Activated T-cell treated with anti-CD3 and anti-CD28 coated beads, Interleukin-2, amount 50 U/mL, for 72 hours (primary cell): Measurements from ENCODE around the gene MASP1. TPM values are rescaled to one million over a fixed set of nuclear protein-coding genes. Genes with fewer than 3 reads are reported as not detected.
A peak's percentile ranks its signal among the peaks of the same experiment; 100 is the strongest.

ENCODE experiments used
- ATAC-seq, 2 donors: fragments of 150-1000 bp; cut with Tn5 transposase; replicated peaks in 1 of 2; 2 replicates each; pipeline ENCODE4 v1.10.0; 2021; ENCODE audit warnings: moderate library complexity in 2 of 2, mild to moderate bottlenecking in 1 of 2
- DNase-seq, 2 donors: peaks; one replicate each; pipeline ENCODE4 v3.0.0; 2021 to 2022; ENCODE audit warnings: mixed read lengths in 1 of 2
- H3K27ac Mint-ChIP-seq: one replicate; pipeline ENCODE4 v1.8.0; 2022; ENCODE audit warnings: mild to moderate bottlenecking, moderate library complexity, mixed read lengths
- H3K27me3 Mint-ChIP-seq: one replicate; pipeline ENCODE4 v1.8.0; 2022; ENCODE audit warnings: low read depth, mixed read lengths
- H3K36me3 Mint-ChIP-seq, 2 donors: one replicate each; pipeline ENCODE4 v1.8.0; 2022; ENCODE audit warnings: mixed read lengths in 2 of 2, mild to moderate bottlenecking in 1 of 2; ENCODE audit not compliant: insufficient read depth in 2 of 2
- H3K4me1 Mint-ChIP-seq: one replicate; pipeline ENCODE4 v1.8.0; 2022; ENCODE audit warnings: low read depth, mixed read lengths
- H3K4me3 Mint-ChIP-seq, 2 donors: one replicate each; pipeline ENCODE4 v1.8.0; 2022; ENCODE audit warnings: mild to moderate bottlenecking in 2 of 2, mixed read lengths in 2 of 2, moderate library complexity in 2 of 2
- H3K9me3 Mint-ChIP-seq, 2 donors: one replicate each; pipeline ENCODE4 v1.8.0; 2022; ENCODE audit warnings: mixed read lengths in 2 of 2
- total RNA-seq, 2 donors: library from RNA; stranded (reverse); gene quantifications; one replicate each; pipeline ENCODE4 v1.2.3, GENCODE V29; 2022

Gene MASP1, protein sequence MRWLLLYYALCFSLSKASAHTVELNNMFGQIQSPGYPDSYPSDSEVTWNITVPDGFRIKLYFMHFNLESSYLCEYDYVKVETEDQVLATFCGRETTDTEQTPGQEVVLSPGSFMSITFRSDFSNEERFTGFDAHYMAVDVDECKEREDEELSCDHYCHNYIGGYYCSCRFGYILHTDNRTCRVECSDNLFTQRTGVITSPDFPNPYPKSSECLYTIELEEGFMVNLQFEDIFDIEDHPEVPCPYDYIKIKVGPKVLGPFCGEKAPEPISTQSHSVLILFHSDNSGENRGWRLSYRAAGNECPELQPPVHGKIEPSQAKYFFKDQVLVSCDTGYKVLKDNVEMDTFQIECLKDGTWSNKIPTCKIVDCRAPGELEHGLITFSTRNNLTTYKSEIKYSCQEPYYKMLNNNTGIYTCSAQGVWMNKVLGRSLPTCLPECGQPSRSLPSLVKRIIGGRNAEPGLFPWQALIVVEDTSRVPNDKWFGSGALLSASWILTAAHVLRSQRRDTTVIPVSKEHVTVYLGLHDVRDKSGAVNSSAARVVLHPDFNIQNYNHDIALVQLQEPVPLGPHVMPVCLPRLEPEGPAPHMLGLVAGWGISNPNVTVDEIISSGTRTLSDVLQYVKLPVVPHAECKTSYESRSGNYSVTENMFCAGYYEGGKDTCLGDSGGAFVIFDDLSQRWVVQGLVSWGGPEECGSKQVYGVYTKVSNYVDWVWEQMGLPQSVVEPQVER
- not detected for total RNA-seq

- no peak within 1 kb of the TSS for H3K4me3 Mint-ChIP-seq
- H3K9me3 Mint-ChIP-seq, result no peaks in the 10 kb centered on the region
- ATAC-seq (no peak), DNase-seq (no peak)
- H3K4me1 Mint-ChIP-seq, result peaks cover 13% of the 10 kb centered on the region
- H3K27ac Mint-ChIP-seq, result no peak within 1 kb of the TSS
- H3K36me3 Mint-ChIP-seq, result no peaks in the 10 kb centered on the region
- peaks cover 68% of the 10 kb centered on the region for H3K27me3 Mint-ChIP-seq
Measured at GRCh38 chr3:187291512-187292132, at the start of gene MASP1. Gene MASP1, minus strand, starts transcription at chr3:187291737. Its CDS starts 105 bp downstream, at chr3:187291632.

DNA sequence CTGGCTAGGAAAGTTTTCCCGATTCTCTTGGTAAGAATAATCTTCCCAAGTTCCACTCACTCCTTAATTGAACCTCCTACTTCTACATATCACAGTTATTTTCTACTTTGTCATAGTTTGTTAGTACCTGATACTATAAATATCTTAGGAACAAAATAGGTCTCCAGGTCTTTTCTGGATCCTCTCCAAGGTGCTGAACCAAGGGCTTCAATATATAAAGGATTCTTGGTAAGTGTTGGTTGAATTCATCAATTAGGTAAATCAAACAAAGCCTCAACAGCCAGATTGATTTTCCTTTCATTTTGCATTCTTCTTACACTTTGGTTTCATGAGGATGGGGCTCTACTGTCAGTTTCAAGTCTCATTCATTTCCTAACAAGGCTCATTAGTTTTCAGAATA is 49.0 kb upstream of the MASP1 start:
- Mint-ChIP-seq H3K4me1 (peaks cover 4% of the 10 kb centered on the region), H3K4me3 (no peak overlapping the region), H3K27ac (no peak overlapping the region), H3K36me3 (no peaks in the 10 kb centered on the region), H3K27me3 (peaks cover 28% of the 10 kb centered on the region), H3K9me3 (no peaks in the 10 kb centered on the region)
- ATAC-seq (no peak), DNase-seq (no peak)

- no peak for DNase-seq
- ATAC-seq, result no peak
- Mint-ChIP-seq H3K36me3 (no peaks in the 10 kb centered on the region), H3K9me3 (no peaks in the 10 kb centered on the region), H3K27me3 (peaks cover 35% of the 10 kb centered on the region), H3K4me3 (no peak overlapping the region), H3K4me1 (peaks cover 4% of the 10 kb centered on the region), H3K27ac (no peak overlapping the region)
Measured at GRCh38 chr3:187336322-187336721, 44.8 kb upstream of the MASP1 start.

- H3K27me3 Mint-ChIP-seq, result peaks cover 34% of the 10 kb centered on the region
- H3K4me3 Mint-ChIP-seq, result no peak overlapping the region
- ATAC-seq, result no peak
- H3K4me1 Mint-ChIP-seq, result no peaks in the 10 kb centered on the region
- no peaks in the 10 kb centered on the region for H3K9me3 Mint-ChIP-seq
- no peak for DNase-seq
- H3K27ac Mint-ChIP-seq, result no peak overlapping the region
- no peaks in the 10 kb centered on the region for H3K36me3 Mint-ChIP-seq
Measured at GRCh38 chr3:187334904-187335303, 43.4 kb upstream of the MASP1 start.

GRCh38 chr3:187328691-187329090 is 37.2 kb upstream of the MASP1 start:
- Mint-ChIP-seq H3K27ac (no peak overlapping the region), H3K36me3 (no peaks in the 10 kb centered on the region), H3K4me3 (no peak overlapping the region), H3K27me3 (peaks cover 11% of the 10 kb centered on the region), H3K9me3 (no peaks in the 10 kb centered on the region), H3K4me1 (no peaks in the 10 kb centered on the region)
- ATAC-seq (no peak), DNase-seq (no peak)

- no peak for DNase-seq
- Mint-ChIP-seq H3K4me1 (no peaks in the 10 kb centered on the region), H3K9me3 (no peaks in the 10 kb centered on the region), H3K4me3 (no peak overlapping the region), H3K27ac (no peak overlapping the region), H3K27me3 (peaks cover 11% of the 10 kb centered on the region), H3K36me3 (no peaks in the 10 kb centered on the region)
- no peak for ATAC-seq
Measured at GRCh38 chr3:187327845-187328244, 36.3 kb upstream of the MASP1 start.

DNA sequence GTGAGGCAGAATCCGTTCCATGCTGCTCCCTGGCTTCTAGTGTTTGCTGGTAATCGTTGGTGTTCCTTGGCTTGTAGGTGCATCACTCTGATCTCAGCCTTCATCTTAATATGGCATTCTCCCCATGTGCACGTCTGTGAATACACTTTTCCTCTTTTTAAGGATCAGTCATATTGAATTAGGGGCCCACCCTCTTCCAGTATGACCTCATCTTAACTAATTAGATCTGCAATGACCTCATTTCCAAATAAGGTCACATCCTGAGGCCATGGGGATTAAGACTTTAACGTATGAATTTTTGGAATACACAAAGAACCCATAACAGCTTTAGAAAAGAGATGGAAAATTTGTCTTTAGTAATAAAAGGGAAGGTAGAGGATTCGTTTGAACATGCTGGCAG is 34.1 kb upstream of the MASP1 start:
- H3K27me3 Mint-ChIP-seq, result peaks cover 7% of the 10 kb centered on the region
- H3K4me3 Mint-ChIP-seq, result no peak overlapping the region
- H3K9me3 Mint-ChIP-seq, result no peaks in the 10 kb centered on the region
- no peak for ATAC-seq
- no peak for DNase-seq
- no peaks in the 10 kb centered on the region for H3K4me1 Mint-ChIP-seq
- no peaks in the 10 kb centered on the region for H3K36me3 Mint-ChIP-seq
- H3K27ac Mint-ChIP-seq, result no peak overlapping the region

GRCh38 chr3:187323091-187323490 is 31.6 kb upstream of the MASP1 start:
- H3K9me3 Mint-ChIP-seq, result no peaks in the 10 kb centered on the region
- no peak for ATAC-seq
- no peaks in the 10 kb centered on the region for H3K36me3 Mint-ChIP-seq
- no peak overlapping the region for H3K27ac Mint-ChIP-seq
- peaks cover 8% of the 10 kb centered on the region for H3K4me1 Mint-ChIP-seq
- H3K27me3 Mint-ChIP-seq, result peaks cover 22% of the 10 kb centered on the region
- H3K4me3 Mint-ChIP-seq, result no peak overlapping the region
- no peak for DNase-seq

- Mint-ChIP-seq H3K4me3 (no peak overlapping the region), H3K27ac (no peak overlapping the region), H3K4me1 (peaks cover 8% of the 10 kb centered on the region), H3K36me3 (no peaks in the 10 kb centered on the region), H3K27me3 (peaks cover 28% of the 10 kb centered on the region), H3K9me3 (no peaks in the 10 kb centered on the region)
- DNase-seq (no peak), ATAC-seq (no peak)
Measured at GRCh38 chr3:187322291-187322690, 30.8 kb upstream of the MASP1 start.

GRCh38 chr3:187321766-187322165 is 30.2 kb upstream of the MASP1 start:
- H3K27me3 Mint-ChIP-seq, result peaks cover 33% of the 10 kb centered on the region
- H3K27ac Mint-ChIP-seq, result no peak overlapping the region
- DNase-seq (no peak), ATAC-seq (no peak)
- no peaks in the 10 kb centered on the region for H3K9me3 Mint-ChIP-seq
- no peak overlapping the region for H3K4me3 Mint-ChIP-seq
- no peaks in the 10 kb centered on the region for H3K36me3 Mint-ChIP-seq
- peaks cover 8% of the 10 kb centered on the region for H3K4me1 Mint-ChIP-seq

GRCh38 chr3:187319699-187320302 is 28.3 kb upstream of the MASP1 start:
- no peak overlapping the region for H3K27ac Mint-ChIP-seq
- no peak overlapping the region for H3K4me3 Mint-ChIP-seq
- H3K4me1 Mint-ChIP-seq, result peaks cover 8% of the 10 kb centered on the region
- peak; percentile 61 to 72 for DNase-seq
- peak; percentile 79 to 87 for ATAC-seq
- no peaks in the 10 kb centered on the region for H3K36me3 Mint-ChIP-seq
- H3K27me3 Mint-ChIP-seq, result peaks cover 48% of the 10 kb centered on the region
- H3K9me3 Mint-ChIP-seq, result no peaks in the 10 kb centered on the region

DNA sequence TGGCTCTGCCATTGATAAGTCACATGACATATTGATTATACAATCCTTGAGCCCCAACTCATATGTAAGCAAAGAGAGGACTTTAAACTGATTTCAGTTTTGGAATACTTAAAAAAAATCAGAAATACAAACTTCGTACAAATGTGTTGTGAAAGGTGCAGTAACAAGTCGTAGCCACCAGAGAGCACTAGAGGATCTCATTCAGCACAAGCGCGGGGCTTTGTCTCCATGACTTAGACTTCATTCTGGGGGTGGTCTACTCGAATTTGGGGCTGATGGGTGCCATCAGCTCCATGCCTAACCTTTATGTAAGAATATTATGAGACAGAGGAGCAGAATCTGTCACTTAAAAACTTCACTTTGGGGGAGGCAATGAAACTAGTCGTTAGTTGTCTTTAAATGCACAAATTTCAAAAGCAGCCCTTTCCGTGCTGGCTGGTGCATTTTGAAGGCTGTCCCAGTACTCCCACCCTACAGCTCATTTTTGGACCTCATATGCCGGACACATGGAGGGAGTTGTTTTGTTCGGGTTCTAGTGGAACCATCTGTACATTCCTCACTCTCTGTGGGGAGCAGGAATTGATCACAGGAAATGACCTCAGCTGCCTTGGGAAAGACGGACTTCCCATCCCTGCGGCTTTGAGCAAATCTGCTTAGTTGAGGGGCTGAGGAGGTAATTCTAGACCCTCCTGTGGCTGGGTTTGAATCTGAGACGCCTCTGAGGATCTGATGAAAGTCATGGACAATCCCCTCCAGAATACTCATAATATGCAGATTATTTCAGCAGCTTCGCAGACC is 27.5 kb upstream of the MASP1 start:
- Mint-ChIP-seq H3K4me1 (peaks cover 8% of the 10 kb centered on the region), H3K36me3 (no peaks in the 10 kb centered on the region), H3K9me3 (no peaks in the 10 kb centered on the region), H3K27me3 (peaks cover 56% of the 10 kb centered on the region), H3K27ac (no peak overlapping the region), H3K4me3 (peak overlapping the region in 1 of 2 donors; percentile 46)
- peak; percentile 32 to 46 for DNase-seq
- peak in 1 of 2 donors; percentile 39 for ATAC-seq
